Keratinocyte (primary cell): Measurements from ENCODE around the gene CLPX. TPM values are rescaled to one million over a fixed set of nuclear protein-coding genes. Genes with fewer than 3 reads are reported as not detected.

Source experiments
- DNase-seq: peaks from one replicate; pipeline ENCODE4 v3.0.0-alpha.2; 2011; ENCODE audit warnings: low read depth, missing footprints, low spot score
- FAIRE-seq: peaks from 2 replicates; lab custom pipeline; 2011; peaks lifted over from hg19 to GRCh38; lab: Jason Lieb, UNC
- H2AFZ ChIP-seq: 2 replicates; pipeline ENCODE4 v1.6.0; 2012; ENCODE audit warnings: low read length, control low read depth, inconsistent platforms; ENCODE audit not compliant: control insufficient read depth
- H3K27ac ChIP-seq: 2 replicates; pipeline ENCODE4 v1.5.1; 2011; ENCODE audit warnings: low read length; ENCODE audit not compliant: control insufficient read depth, insufficient read depth
- H3K27me3 ChIP-seq: 3 replicates; pipeline ENCODE4 v1.6.0; 2011; ENCODE audit warnings: low read length; ENCODE audit not compliant: control insufficient read depth, insufficient read depth; ENCODE audit errors: extremely low read depth
- H3K36me3 ChIP-seq, 2 experiments: 2 replicates in 1 of 2; 3 replicates in 1 of 2; pipeline ENCODE4 v1.5.1; 2011; ENCODE audit warnings: low read length in 2 of 2, mild to moderate bottlenecking in 1 of 2; ENCODE audit not compliant: control insufficient read depth in 2 of 2, insufficient read depth in 2 of 2; ENCODE audit errors: extremely low read depth in 1 of 2
- H3K4me1 ChIP-seq: 3 replicates; pipeline ENCODE4 v1.5.1; 2011; ENCODE audit warnings: low read length; ENCODE audit not compliant: control insufficient read depth, insufficient read depth; ENCODE audit errors: extremely low read depth
- H3K4me2 ChIP-seq: 3 replicates; pipeline ENCODE4 v1.6.0; 2011; ENCODE audit warnings: low read depth, low read length; ENCODE audit not compliant: control insufficient read depth, insufficient read depth; ENCODE audit errors: extremely low read depth
- H3K4me3 ChIP-seq, 3 experiments: fragments of 200-600 bp in 1 of 3; sonication (generic) in 1 of 3; 2 replicates in 2 of 3; 3 replicates in 1 of 3; pipeline ENCODE4 v1.5.1; 2011 to 2016; ENCODE audit warnings: low read length in 3 of 3, mild to moderate bottlenecking in 3 of 3, control low read depth in 2 of 3, inconsistent platforms in 1 of 3, low read depth in 1 of 3, mixed read lengths in 1 of 3, mixed run types in 1 of 3, moderate library complexity in 1 of 3; ENCODE audit not compliant: control insufficient read depth in 2 of 3, insufficient read depth in 2 of 3; ENCODE audit errors: extremely low read depth in 1 of 3
- H3K79me2 ChIP-seq: 2 replicates; pipeline ENCODE4 v1.6.0; 2012; ENCODE audit warnings: low read length; ENCODE audit not compliant: control insufficient read depth, insufficient read depth
- H3K9ac ChIP-seq: 3 replicates; pipeline ENCODE4 v1.6.0; 2011; ENCODE audit warnings: low read length; ENCODE audit not compliant: control insufficient read depth, insufficient read depth; ENCODE audit errors: extremely low read depth
- H3K9me1 ChIP-seq: 3 replicates; pipeline ENCODE4 v1.6.0; 2011; ENCODE audit warnings: low read length; ENCODE audit not compliant: control insufficient read depth, insufficient read depth; ENCODE audit errors: extremely low read depth
- H3K9me3 ChIP-seq: 2 replicates; pipeline ENCODE4 v1.5.1; 2012; ENCODE audit warnings: low read depth, low read length; ENCODE audit not compliant: control insufficient read depth
- H4K20me1 ChIP-seq: 3 replicates; pipeline ENCODE4 v1.6.0; 2011; ENCODE audit warnings: low read length; ENCODE audit not compliant: control insufficient read depth, insufficient read depth; ENCODE audit errors: extremely low read depth
- EZH2 ChIP-seq: IDR thresholded peaks from one replicate; pipeline ENCODE4 v1.6.1; 2012; ENCODE audit warnings: inconsistent platforms, mild to moderate bottlenecking, low read length, moderate library complexity
- dilution Hi-C: fragments of 300-500 bp; cut with MboI; formaldehyde crosslinking; loops from one replicate; pipeline ENCODE4 v1.7.0; 2020; ENCODE audit warnings: low sequenced_read_pairs; ENCODE audit not compliant: extremely low pct_ligation_motif_present
- polyA plus RNA-seq, 5 experiments: library from polyadenylated mRNA; depleted of rRNA in 3 of 5; stranded (reverse) in 3 of 5; stranded (forward) in 1 of 5; unstranded in 1 of 5; fragments of >200 nt; gene quantifications; 1 replicate in 1 of 5; 2 replicates in 3 of 5; 3 replicates in 1 of 5; pipeline versions ENCODE4 v1.2.1 to v1.2.3, GENCODE V29; 2011 to 2012; ENCODE audit warnings: missing spikeins in 2 of 5, low read depth in 1 of 5, low replicate concordance in 1 of 5
- TF ChIP-seq, protein P1 (sequence below), 3 experiments: IDR thresholded peaks in 1 of 3; conservative IDR thresholded peaks in 1 of 3; optimal IDR thresholded peaks in 1 of 3; 2 replicates in 2 of 3; 3 replicates in 1 of 3; pipeline versions ENCODE3 to v1.5.1; 2011; ENCODE audit warnings: low read length in 3 of 3, mild to moderate bottlenecking in 3 of 3, moderate library complexity in 2 of 3, control low read depth in 1 of 3, inconsistent platforms in 1 of 3; ENCODE audit not compliant: insufficient read depth in 2 of 3; ENCODE audit errors: extremely low read depth in 1 of 3

Gene CLPX
- polyA plus RNA-seq, 1 donor (not counting 4 experiments of a cell fraction or from before 2014, with no cell fraction given) = 51.5 TPM

DNA sequence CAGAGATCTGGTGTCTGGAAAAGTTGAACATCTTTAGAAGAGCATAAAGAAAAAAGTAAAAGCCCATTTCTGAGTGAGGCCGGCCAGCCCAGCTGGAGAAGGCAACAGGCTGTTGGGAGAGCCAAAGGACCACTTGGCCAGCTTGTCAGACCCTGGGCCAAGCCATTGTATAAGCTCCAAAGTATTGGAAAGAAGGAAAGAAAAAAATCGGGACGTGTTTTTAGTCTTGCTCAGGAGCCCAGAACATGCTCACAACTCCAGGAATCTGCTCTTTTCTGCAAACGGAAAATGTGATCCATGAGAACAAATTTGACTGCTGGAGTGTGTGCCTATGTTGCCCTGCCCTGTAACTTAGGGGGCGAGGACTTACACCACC, 10.4 kb upstream of the CLPX start:
- H3K4me3 ChIP-seq = no peak overlapping the region
- no peaks in the 10 kb centered on the region for H3K36me3 ChIP-seq
- no peaks in the 10 kb centered on the region for H4K20me1 ChIP-seq
- H3K4me2 ChIP-seq = no peak overlapping the region
- no peaks in the 10 kb centered on the region for H3K79me2 ChIP-seq
- no peak overlapping the region for H3K9ac ChIP-seq
- H3K9me1 ChIP-seq = no peaks in the 10 kb centered on the region
- H3K4me1 ChIP-seq = no peaks in the 10 kb centered on the region
- FAIRE-seq = no peak
- no peak for DNase-seq
- H3K27ac ChIP-seq = no peak overlapping the region
- H3K9me3 ChIP-seq = no peaks in the 10 kb centered on the region
- H3K27me3 ChIP-seq = no peaks in the 10 kb centered on the region
- H2AFZ ChIP-seq = no peak overlapping the region
- TF ChIP-seq EZH2 = no peak
- TF ChIP-seq, protein P1, sequence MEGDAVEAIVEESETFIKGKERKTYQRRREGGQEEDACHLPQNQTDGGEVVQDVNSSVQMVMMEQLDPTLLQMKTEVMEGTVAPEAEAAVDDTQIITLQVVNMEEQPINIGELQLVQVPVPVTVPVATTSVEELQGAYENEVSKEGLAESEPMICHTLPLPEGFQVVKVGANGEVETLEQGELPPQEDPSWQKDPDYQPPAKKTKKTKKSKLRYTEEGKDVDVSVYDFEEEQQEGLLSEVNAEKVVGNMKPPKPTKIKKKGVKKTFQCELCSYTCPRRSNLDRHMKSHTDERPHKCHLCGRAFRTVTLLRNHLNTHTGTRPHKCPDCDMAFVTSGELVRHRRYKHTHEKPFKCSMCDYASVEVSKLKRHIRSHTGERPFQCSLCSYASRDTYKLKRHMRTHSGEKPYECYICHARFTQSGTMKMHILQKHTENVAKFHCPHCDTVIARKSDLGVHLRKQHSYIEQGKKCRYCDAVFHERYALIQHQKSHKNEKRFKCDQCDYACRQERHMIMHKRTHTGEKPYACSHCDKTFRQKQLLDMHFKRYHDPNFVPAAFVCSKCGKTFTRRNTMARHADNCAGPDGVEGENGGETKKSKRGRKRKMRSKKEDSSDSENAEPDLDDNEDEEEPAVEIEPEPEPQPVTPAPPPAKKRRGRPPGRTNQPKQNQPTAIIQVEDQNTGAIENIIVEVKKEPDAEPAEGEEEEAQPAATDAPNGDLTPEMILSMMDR (optimal IDR thresholded peaks at IDR 0.05 in 1 of 3, IDR thresholded peaks at IDR 0.05 in 1 of 3, conservative IDR thresholded peaks at IDR 0.05 in 1 of 3; ENCODE audit: extremely low read depth in 1 of 3, insufficient read depth in 2 of 3, low read length in 3 of 3) = no peak
- dilution Hi-C loops = no loop called here

DNA sequence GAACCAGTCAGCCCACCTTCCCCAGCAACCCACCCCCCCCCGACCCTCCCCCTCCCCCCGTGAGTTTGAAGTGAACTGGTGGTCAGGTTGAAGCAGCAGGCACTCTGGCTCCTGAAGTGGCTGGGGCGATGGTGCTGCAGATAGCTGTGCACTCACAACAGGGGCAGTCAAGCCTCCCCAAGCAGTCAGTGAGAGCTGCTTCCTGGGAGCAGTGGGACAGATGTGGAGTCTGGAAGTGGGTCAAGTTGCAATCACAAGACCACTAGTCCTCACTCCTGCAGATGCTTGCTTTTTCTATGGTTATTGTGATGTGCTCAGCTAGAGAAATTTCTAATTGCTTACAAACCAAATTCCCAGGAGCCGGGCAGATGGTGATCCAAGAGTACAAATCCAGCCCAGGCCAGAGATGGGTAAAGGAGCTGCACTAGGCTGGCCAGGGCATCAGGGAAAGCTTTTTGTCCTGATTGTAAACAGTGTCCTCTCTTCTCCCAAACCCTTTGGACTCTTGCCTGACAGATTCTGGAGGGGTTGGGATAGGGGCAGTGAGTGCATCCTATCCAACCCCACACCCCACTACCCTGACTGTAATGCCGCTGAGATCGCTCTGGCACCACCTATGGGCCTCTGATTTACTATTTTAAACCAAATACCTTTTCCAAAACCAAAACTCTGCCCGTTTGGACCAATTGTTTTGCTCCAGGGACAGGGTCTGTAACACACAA, 9.8 kb upstream of the CLPX start:
- FAIRE-seq (no peak), DNase-seq (no peak)
- Histone ChIP-seq H3K9me3 (no peaks in the 10 kb centered on the region), H3K36me3 (no peaks in the 10 kb centered on the region), H4K20me1 (no peaks in the 10 kb centered on the region), H3K9me1 (no peaks in the 10 kb centered on the region), H2AFZ (no peak overlapping the region), H3K4me1 (no peaks in the 10 kb centered on the region), H3K9ac (no peak overlapping the region), H3K27ac (no peak overlapping the region), H3K4me3 (no peak overlapping the region), H3K27me3 (no peaks in the 10 kb centered on the region), H3K79me2 (no peaks in the 10 kb centered on the region), H3K4me2 (no peak overlapping the region)
- dilution Hi-C loops = no loop called here
- TF ChIP-seq, protein P1 (optimal IDR thresholded peaks at IDR 0.05 in 1 of 3, IDR thresholded peaks at IDR 0.05 in 1 of 3, conservative IDR thresholded peaks at IDR 0.05 in 1 of 3; ENCODE audit: extremely low read depth in 1 of 3, insufficient read depth in 2 of 3, low read length in 3 of 3) = no peak
- no peak for TF ChIP-seq EZH2
